ENCODE results near the gene GOLGA7B.
A peak's percentile ranks its signal among the peaks of the same experiment; 100 is the strongest.
"Not testable (repeated sequence)": the region's sequence is repeated elsewhere in the genome, so short reads cannot be mapped to it uniquely, and the experiment has no call there.

GOLGA7B gene

DNA sequence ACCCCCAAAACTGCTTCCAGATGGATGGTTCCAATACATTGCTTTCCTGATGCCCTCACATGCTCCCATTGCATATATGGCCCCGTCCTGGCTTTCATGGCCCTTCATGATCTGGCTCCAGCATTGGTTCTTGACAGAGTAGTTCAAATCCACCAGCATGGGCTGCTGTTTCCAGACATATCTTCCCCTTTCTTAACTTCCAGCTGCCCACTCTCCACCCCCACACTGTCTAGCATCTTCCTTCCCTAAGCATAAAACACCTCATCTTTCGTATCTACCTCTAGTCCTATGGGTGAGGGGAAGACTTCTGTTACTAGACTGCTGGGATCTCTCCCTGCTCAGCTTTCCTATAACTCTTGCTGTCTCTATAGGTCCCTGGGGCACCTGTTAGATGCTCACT lies 13.2 kb upstream of the GOLGA7B start:
- no peak for DNase-seq

DNA sequence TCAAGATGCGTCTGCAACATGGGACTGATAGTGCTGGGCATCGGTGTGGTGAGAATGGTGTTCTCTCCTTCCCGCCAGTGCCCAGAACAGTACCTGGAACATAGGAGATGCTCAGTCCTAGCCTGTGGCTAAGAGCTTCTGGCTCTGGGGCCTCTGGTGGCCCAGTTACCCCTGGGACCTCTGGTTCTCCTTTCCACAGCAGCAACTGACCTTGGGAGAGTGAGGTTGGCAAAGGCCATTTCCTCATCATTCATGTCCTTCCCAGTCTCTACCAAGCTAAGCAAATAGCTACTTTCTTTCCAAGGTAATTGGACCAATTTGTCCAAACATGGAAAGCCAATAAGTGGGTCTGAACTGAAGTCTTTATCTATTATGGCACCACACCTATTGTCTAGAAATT lies 11.6 kb upstream of the GOLGA7B start:
- DNase-seq, result no peak

DNA sequence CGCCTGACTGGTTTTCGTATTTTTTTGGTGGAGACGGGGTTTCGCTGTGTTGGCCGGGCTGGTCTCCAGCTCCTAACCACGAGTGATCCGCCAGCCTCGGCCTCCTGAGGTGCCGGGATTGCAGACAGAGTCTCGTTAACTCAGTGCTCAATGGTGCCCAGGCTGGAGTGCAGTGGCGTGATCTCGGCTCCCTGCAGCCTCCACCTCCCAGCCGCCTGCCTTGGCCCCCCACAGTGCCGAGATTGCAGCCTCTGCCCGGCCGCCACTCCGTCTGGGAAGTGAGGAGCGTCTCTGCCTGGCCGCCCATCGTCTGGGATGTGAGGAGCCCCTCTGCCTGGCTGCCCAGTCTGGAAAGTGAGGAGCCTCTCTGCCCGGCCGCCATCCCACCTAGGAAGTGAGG lies 8.5 kb upstream of the GOLGA7B start:
- DNase-seq, result not testable (repeated sequence)

DNA sequence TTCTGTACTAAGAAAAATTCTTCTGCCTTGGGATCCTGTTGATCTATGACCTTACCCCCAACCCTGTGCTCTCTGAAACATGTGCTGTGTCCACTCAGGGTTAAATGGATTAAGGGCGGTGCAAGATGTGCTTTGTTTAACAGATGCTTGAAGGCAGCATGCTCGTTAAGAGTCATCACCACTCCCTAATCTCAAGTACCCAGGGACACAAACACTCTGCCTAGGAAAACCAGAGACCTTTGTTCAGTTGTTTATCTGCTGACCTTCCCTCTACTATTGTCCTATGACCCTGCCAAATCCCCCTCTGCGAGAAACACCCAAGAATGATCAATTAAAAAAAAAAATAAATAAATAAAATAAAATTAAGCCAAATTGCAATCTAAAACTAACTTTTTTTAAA lies 7.5 kb upstream of the GOLGA7B start:
- not testable (repeated sequence) for DNase-seq

DNA sequence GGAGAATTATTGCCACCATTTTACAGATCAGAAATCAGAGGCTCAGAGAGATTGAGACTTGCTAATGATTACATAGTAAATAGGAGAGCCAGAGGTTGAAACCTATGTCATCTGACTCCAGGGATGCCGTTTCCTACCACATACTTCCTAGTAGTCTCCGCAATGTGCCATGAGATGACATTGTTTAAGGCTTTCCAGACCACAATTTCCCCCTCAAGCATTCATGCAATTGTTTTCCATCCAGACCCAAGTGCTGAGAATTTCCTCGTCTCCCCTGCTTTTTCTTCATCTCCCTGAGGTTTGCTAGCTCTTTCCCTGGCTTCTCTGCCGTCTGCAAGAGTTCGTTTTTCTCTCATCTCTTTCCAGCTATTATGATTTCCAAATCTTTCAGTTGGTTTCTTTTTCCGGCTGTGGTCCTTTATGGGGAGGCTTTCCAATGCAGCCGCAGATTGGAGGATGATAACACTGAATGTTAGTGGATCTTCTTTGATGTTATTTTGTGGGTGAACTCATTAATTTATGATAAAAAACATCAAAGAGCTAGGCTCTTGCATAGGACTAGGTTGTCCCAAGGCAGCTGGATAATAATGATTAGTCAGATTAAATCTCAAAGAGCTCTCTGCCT lies 6.9 kb upstream of the GOLGA7B start:
- DNase-seq, result no peak

DNA sequence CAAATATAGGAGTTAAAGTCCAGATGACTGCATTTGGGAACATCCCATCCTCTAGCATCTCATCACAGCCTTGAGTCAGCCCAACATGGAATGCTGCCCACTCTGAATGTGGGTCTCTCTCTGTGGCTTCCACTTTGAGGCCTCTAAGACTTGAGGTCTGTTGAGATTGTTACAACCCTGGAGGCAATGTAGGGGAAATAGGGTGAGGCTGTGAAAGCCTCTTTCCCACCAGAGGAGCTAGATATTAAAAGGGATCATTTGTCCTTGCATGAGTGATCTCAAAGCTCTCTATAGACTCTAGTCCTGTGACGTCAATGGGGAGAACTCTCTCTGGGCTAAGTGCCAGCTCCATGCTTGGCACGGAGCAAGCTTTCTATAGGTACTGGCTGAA lies 6.4 kb upstream of the GOLGA7B start:
- no peak for DNase-seq

- not testable (repeated sequence) for DNase-seq
Measured at GRCh38 chr10:97843972-97844371, 5.7 kb upstream of the GOLGA7B start.

GRCh38 chr10:97844678-97845077 lies 5.0 kb upstream of the GOLGA7B start:
- DNase-seq, result no peak

DNA sequence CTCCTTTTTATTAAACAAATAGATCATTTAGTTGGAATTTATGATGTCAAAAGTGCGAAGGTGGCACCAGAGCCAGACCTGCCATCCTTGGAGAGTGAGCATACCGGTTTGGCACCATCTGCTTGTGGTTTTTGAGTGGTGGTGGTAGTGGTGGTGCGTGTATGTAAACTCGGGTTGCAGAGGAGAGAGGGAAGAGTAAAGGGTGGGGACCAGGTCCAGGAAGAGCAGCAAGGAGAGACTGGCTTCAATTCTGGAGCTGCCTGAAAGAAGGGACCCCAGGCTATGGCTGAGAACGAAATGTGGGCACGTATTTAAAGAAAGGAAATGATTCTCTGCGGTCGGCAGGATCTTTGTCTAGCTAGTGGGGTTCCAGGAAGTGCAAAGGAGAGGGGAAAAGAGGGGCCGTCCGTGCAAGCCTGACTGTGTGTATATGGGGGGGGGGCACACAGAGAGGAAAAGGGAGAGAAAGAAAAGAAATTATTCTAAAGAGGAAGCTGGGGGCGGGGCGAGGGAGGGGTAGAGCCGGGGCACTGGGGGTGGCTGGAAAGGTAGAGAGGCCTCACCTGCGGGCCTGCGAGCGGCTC lies 448 bp upstream of the GOLGA7B start:
- DNase-seq, result peak in 1 of 5 donors; percentile 37

GRCh38 chr10:97850446-97850845 lies 803 bp downstream of the GOLGA7B start:
- peak in 3 of 5 donors; percentile 7 to 26 (median 13) for DNase-seq

DNA sequence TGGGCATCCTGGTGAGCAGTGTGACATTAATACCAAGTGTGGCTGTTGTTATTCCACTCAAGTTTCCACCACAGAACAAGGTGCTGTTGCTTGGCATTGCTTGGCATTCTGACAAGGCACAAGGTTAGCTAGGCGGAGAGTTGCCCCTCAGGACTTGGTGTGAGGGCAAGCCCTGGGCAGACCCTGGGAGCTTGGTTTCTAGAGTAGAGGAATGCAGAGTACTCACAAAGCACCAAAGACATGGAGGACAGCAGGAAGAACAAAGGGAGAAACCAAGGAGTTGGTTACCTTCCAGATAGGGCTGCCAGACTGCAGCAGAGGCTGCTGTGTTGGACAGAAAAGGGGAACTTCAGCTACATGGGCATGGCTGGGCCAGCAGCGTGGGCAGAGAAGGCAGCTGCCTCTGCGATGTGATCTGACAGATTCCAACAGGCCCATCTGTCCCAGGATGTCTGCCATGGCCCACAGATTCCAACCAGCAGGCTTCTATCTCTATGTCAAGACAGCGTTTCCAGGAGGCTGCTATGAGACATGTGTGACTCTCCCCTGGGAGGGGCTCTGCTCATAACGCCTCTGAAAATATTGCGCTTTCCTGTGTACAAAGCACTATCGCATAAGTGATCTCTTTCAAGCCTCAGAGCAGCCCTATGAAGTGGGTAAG lies 1.8 kb downstream of the GOLGA7B start:
- DNase-seq, result peak in 3 of 5 donors; percentile 9 to 59 (median 13)

- no peak for DNase-seq
Measured at GRCh38 chr10:97852277-97852676, 2.6 kb downstream of the GOLGA7B start.

GRCh38 chr10:97852840-97853405 lies 3.3 kb downstream of the GOLGA7B start:
- no peak for DNase-seq

DNA sequence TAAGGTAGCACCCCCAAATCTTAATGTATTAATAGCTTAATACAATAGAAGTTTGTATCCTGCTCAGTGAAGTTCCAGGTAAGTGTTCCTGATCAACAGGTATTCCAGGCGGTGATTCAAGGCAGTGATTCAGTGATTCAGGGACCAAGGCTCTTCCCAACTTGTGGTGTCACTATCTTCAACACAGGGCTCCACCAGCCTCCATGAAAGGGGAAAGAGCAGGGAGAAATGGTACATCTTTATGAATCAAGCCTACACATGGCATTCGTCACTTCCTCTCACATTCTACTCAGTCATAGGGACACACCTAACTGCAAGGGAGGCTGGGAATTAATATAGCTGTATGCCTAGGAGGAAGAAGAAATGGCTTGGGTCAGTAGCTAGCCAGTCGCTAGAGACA lies 5.1 kb downstream of the GOLGA7B start:
- no peak for DNase-seq

DNA sequence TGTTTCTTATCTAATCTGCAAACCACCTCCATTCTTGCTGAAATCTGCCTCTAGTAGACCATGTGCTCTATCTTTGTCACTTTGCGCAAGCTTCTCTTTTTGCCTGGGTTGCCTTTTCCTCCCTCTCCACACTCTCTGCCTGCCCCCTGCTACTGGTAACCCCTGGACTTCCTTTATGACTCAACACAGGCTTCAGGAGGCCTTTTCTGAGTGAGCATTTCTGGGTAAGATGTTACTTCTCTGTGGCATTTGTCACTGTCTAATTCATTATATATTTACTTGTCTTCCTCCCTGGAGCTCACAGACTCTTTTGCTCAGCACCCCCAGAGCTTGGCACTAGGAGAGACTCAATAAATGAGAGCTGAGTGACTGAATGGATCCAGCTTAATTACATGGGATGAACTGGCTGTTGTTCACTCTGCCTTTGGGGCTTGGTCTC lies 8.4 kb downstream of the GOLGA7B start:
- DNase-seq, result peak in 1 of 5 donors; percentile 80

- DNase-seq, result no peak
Measured at GRCh38 chr10:97861097-97861750, 11.6 kb downstream of the GOLGA7B start.

DNA sequence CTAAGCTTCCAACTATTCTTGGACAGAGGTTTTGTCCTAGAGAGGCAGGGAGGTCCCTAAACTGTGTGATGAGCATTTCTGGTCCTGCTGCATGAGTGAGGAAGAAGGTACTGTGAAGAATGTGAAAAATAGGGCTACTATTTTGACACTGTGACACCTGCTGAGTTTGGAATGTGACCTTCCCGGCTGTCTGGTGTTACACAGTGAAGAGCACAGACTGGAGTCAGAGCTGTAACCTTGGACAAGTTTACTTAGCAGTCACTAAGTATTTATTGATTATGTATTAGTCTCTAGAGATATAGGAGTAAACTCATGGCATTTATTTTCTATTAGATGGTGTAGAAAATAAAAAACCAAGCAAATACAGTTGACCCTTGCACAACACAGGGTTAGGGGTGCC lies 12.3 kb downstream of the GOLGA7B start:
- DNase-seq, result no peak

DNA sequence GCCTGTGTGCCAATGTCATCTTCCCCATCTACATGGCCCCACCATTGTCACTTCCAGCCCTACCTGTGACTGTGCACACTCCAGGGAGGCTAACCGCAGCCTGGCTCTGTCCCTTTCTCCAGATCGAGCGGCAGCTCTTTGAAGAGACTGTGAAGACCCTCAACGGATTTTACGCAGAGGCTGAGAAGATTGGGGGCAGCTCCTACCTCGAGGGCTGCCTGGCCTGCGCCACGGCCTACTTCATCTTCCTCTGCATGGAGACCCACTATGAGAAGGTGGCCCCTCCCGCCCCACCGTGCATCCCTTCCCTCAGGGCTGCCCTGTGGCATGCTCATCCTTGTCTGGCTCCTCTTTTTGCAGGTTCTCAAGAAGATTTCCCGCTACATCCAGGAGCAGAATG lies 14.2 kb downstream of the GOLGA7B start:
- no peak for DNase-seq

GRCh38 chr10:97865488-97865887 lies 15.8 kb downstream of the GOLGA7B start:
- DNase-seq, result no peak

DNA sequence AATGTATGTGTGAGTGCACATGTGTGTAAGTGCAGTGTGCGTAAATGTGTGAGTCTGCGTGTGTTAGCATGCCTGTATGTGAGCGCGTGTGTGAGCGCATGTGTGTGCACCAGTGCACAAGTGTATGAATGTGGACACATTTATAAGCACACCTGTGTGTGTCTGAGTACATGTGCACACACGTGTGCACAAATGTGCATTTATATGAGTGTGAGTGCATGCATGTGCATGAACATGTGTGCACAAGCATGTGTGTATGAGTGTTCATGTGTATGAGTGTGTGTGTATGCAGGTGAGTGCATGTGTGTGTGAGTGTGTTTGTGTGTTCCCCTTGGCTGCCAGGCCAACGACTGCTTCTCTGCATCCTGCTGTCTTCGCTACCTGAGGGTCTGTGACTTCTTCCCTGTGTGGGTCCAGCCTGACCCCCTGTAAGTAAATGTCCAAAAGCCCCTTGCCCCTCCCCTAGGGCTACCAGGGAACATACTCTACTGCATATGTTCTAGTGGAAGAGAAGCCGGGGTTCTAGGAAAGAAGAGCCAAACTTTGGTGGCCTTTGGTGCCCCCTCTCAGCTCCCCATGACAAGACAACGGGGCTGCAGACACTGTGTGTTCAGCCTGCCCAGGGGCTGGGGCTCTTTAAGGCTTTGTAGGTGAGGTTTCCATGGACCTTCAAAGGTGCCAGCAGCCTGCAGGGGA lies 17.0 kb downstream of the GOLGA7B start:
- no peak for DNase-seq

DNA sequence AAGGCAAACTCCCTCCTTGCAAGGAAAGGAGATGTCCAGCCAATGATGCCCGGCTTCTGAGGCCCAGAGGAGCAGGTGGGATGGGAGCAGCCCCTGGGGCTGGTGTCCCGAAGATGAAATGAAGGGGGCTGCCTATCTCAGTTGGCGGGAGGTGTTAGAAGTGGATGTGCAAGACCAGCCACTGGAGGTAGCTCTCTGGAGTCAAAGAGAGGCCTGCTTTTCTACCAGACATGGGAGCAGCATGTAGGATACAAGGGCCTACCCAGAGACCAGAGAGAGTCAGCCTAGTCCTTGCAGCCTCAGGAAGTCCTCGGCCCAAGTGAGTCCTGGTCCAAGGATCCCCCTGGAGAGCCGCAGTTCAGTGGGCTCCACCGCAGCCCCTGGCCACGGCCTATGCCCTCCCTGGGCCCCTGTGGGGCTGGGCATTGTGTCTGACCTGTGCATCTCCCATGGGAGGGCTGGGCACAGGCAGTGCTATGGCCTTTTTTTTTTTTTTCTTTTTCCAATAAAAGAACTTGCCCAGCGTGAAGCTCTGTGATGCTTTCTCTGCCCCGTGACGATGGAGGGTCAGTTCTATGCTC lies 17.7 kb downstream of the GOLGA7B start:
- DNase-seq, result no peak

GRCh38 chr10:97868134-97868685 lies 18.6 kb downstream of the GOLGA7B start:
- DNase-seq, result no peak

Measured in T-helper 1 cell (primary cell).